WTC11 (cell line): ENCODE results near the gene PBX4. TPM values are rescaled to one million over a fixed set of nuclear protein-coding genes. Genes with fewer than 3 reads are reported as not detected.

Experiments
- ATAC-seq: fragments of 200-7000 bp; cut with Tn5 transposase; 2 replicates; pipeline ENCODE4 v1.10.0; 2021; ENCODE audit warnings: mild to moderate bottlenecking, moderate library complexity
- CTCF ChIA-PET: fragments of 300-600 bp; sonication (Branson Sonifier 250); formaldehyde crosslinking; loops from one replicate; lab custom pipeline; 2021; ENCODE audit warnings: antibody characterized with exemption; lab: Charles Lee
- POLR2A ChIA-PET: fragments of 350-600 bp; sonication (Branson Sonifier 250); formaldehyde crosslinking; loops from one replicate; lab custom pipeline; 2021; ENCODE audit warnings: antibody characterized with exemption; lab: Charles Lee
- DNase-seq: peaks from one replicate; pipeline ENCODE4 v3.0.0; 2021; ENCODE audit warnings: low spot score
- H3K27ac Mint-ChIP-seq: 2 replicates; pipeline ENCODE4 v1.8.0; 2021; ENCODE audit warnings: mixed read lengths
- H3K27me3 Mint-ChIP-seq: 2 replicates; pipeline ENCODE4 v1.8.0; 2021; ENCODE audit warnings: low read depth, mild to moderate bottlenecking, moderate library complexity, mixed read lengths
- H3K36me3 Mint-ChIP-seq: 2 replicates; pipeline ENCODE4 v1.8.0; 2021; ENCODE audit warnings: mixed read lengths
- H3K4me1 Mint-ChIP-seq: 2 replicates; pipeline ENCODE4 v1.8.0; 2022; ENCODE audit warnings: mixed read lengths
- H3K4me3 Mint-ChIP-seq: 2 replicates; pipeline ENCODE4 v1.8.0; 2021; ENCODE audit warnings: mild to moderate bottlenecking, moderate library complexity, mixed read lengths
- H3K9me3 Mint-ChIP-seq: 2 replicates; pipeline ENCODE4 v1.8.0; 2021; ENCODE audit warnings: mixed read lengths
- CREM ChIP-seq: sonication (generic); formaldehyde crosslinking; IDR thresholded peaks from 2 replicates; pipeline ENCODE4 v1.8.1; 2022; ENCODE audit warnings: mild to moderate bottlenecking, missing genetic modification reagents, moderate library complexity
- ELF4 ChIP-seq: sonication (generic); formaldehyde crosslinking; IDR thresholded peaks from 2 replicates; pipeline ENCODE4 v1.8.1; 2022; ENCODE audit warnings: low read depth, mild to moderate bottlenecking, moderate library complexity, missing genetic modification reagents
- ESRRA ChIP-seq: sonication (generic); formaldehyde crosslinking; IDR thresholded peaks from 2 replicates; pipeline ENCODE4 v1.8.1; 2022; ENCODE audit warnings: mild to moderate bottlenecking, missing genetic modification reagents, borderline replicate concordance
- FOXP1 ChIP-seq: sonication (generic); formaldehyde crosslinking; IDR thresholded peaks from 2 replicates; pipeline ENCODE4 v1.8.0; 2022; ENCODE audit warnings: missing genetic modification reagents, mild to moderate bottlenecking, moderate library complexity, borderline replicate concordance
- GRHL2 ChIP-seq: fragments of 250-450 bp; sonication (Bioruptor Pico); IDR thresholded peaks from 2 replicates; pipeline ENCODE4 v1.8.0; 2022; ENCODE audit warnings: mild to moderate bottlenecking, moderate library complexity; ENCODE audit not compliant: insufficient replicate concordance, severe bottlenecking
- KAT7 ChIP-seq: sonication (generic); formaldehyde crosslinking; IDR thresholded peaks from 2 replicates; pipeline ENCODE4 v1.8.1; 2023; ENCODE audit warnings: missing genetic modification reagents, mild to moderate bottlenecking, borderline replicate concordance
- NFYB ChIP-seq: sonication (generic); formaldehyde crosslinking; conservative IDR thresholded peaks from 2 replicates; pipeline ENCODE4 v1.8.0; 2022; ENCODE audit warnings: low read depth, missing genetic modification reagents
- PRRX2 ChIP-seq: fragments of 250-450 bp; sonication (Bioruptor Pico); IDR thresholded peaks from 2 replicates; pipeline ENCODE4 v1.8.0; 2021; ENCODE audit warnings: mild to moderate bottlenecking
- SOX15 ChIP-seq: fragments of 250-450 bp; sonication (Bioruptor Pico); IDR thresholded peaks from 2 replicates; pipeline ENCODE4 v1.9.0; 2021; ENCODE audit warnings: mild to moderate bottlenecking
- SP1 ChIP-seq: sonication (generic); formaldehyde crosslinking; conservative IDR thresholded peaks from 2 replicates; pipeline ENCODE4 v1.8.1; 2022; ENCODE audit warnings: missing genetic modification reagents
- ZBTB21 ChIP-seq: sonication (generic); formaldehyde crosslinking; IDR thresholded peaks from 2 replicates; pipeline ENCODE4 v1.8.1; 2023; ENCODE audit warnings: mild to moderate bottlenecking, missing genetic modification reagents, borderline replicate concordance
- ZNF121 ChIP-seq: sonication (generic); formaldehyde crosslinking; IDR thresholded peaks from 2 replicates; pipeline ENCODE4 v1.8.0; 2023; ENCODE audit warnings: missing genetic modification reagents
- ZNF219 ChIP-seq: sonication (generic); formaldehyde crosslinking; IDR thresholded peaks from 2 replicates; pipeline ENCODE4 v1.8.0; 2023; ENCODE audit warnings: missing genetic modification reagents, mild to moderate bottlenecking, borderline replicate concordance
- total RNA-seq: library from RNA; stranded (reverse); gene quantifications from 3 replicates; pipeline ENCODE4 v1.2.3, GENCODE V29; 2021
- TF ChIP-seq, protein P1 (sequence below): sonication (generic); formaldehyde crosslinking; conservative IDR thresholded peaks from 2 replicates; pipeline ENCODE4 v1.8.1; 2023; ENCODE audit warnings: mild to moderate bottlenecking, low read depth, missing genetic modification reagents, moderate library complexity
- TF ChIP-seq, protein P2 (sequence below): sonication (generic); formaldehyde crosslinking; IDR thresholded peaks from 2 replicates; pipeline ENCODE4 v1.8.0; 2022; ENCODE audit warnings: mild to moderate bottlenecking, missing genetic modification reagents
- TF ChIP-seq, protein P3 (sequence below): sonication (generic); formaldehyde crosslinking; IDR thresholded peaks from 2 replicates; pipeline ENCODE4 v1.8.1; 2022; ENCODE audit warnings: mild to moderate bottlenecking, moderate library complexity, missing genetic modification reagents
- TF ChIP-seq, protein P4 (sequence below): fragments of 250-450 bp; sonication (Bioruptor Pico); IDR thresholded peaks from 2 replicates; pipeline ENCODE4 v1.9.0; 2021; ENCODE audit warnings: mild to moderate bottlenecking
- TF ChIP-seq, protein P5 (sequence below): sonication (generic); formaldehyde crosslinking; IDR thresholded peaks from 2 replicates; pipeline ENCODE4 v1.8.0; 2023; ENCODE audit warnings: missing genetic modification reagents
- TF ChIP-seq, protein P6 (sequence below): sonication (generic); formaldehyde crosslinking; IDR thresholded peaks from 2 replicates; pipeline ENCODE4 v1.8.0; 2023; ENCODE audit warnings: missing genetic modification reagents, mild to moderate bottlenecking, borderline replicate concordance
- TF ChIP-seq, protein P7 (sequence below): sonication (generic); formaldehyde crosslinking; IDR thresholded peaks from 2 replicates; pipeline ENCODE4 v1.8.1; 2023; ENCODE audit warnings: mild to moderate bottlenecking, missing genetic modification reagents, moderate library complexity

Gene PBX4
- total RNA-seq, 1 experiment from 2014 or later: 3.2 TPM

DNA sequence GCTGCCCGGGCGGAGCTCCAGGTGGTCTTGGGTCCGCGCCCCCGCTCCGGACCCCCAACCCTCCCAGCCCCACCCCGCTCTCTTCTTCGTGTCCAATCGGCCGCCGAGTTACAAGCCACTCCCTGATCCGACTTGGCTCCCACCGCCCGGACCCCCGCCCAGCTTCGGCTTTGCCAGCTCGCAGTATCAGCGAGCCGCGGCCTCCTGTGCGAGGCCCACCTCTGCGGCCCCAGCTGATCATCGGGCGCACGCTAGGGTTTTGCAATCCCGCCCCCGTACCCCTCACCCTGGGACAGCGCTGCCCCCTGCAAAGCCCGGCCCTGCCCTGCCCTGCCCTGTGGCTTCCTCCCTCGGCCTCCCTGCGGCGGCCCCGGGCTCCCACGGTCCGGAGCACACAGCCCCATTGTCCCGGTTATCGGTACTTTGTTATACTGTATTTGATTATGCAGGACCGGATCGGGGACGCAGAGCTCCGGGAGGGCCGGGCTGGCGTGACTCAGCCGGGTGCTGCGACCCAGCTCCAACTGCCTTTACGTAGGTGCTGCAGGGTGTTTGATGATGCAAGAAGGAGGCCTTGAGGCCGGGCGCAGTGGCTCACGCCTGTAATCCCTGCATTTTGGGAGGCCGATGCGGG is 10.1 kb upstream of the PBX4 start (continued):
- TF ChIP-seq, protein P1, sequence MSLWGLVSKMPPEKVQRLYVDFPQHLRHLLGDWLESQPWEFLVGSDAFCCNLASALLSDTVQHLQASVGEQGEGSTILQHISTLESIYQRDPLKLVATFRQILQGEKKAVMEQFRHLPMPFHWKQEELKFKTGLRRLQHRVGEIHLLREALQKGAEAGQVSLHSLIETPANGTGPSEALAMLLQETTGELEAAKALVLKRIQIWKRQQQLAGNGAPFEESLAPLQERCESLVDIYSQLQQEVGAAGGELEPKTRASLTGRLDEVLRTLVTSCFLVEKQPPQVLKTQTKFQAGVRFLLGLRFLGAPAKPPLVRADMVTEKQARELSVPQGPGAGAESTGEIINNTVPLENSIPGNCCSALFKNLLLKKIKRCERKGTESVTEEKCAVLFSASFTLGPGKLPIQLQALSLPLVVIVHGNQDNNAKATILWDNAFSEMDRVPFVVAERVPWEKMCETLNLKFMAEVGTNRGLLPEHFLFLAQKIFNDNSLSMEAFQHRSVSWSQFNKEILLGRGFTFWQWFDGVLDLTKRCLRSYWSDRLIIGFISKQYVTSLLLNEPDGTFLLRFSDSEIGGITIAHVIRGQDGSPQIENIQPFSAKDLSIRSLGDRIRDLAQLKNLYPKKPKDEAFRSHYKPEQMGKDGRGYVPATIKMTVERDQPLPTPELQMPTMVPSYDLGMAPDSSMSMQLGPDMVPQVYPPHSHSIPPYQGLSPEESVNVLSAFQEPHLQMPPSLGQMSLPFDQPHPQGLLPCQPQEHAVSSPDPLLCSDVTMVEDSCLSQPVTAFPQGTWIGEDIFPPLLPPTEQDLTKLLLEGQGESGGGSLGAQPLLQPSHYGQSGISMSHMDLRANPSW (CRISPR knock-in tag): no peak
- TF ChIP-seq ZNF121 (no peak), PRRX2 (no peak), CREM (0 out of 2 replicates have a peak, but pooled peaks have one; percentile 14), ELF4 (CRISPR knock-in tag) (no peak), ZNF219 (CRISPR knock-in tag) (no peak), ZBTB21 (CRISPR knock-in tag) (no peak), FOXP1 (CRISPR knock-in tag) (peak; percentile 84)
- TF ChIP-seq, protein P2, sequence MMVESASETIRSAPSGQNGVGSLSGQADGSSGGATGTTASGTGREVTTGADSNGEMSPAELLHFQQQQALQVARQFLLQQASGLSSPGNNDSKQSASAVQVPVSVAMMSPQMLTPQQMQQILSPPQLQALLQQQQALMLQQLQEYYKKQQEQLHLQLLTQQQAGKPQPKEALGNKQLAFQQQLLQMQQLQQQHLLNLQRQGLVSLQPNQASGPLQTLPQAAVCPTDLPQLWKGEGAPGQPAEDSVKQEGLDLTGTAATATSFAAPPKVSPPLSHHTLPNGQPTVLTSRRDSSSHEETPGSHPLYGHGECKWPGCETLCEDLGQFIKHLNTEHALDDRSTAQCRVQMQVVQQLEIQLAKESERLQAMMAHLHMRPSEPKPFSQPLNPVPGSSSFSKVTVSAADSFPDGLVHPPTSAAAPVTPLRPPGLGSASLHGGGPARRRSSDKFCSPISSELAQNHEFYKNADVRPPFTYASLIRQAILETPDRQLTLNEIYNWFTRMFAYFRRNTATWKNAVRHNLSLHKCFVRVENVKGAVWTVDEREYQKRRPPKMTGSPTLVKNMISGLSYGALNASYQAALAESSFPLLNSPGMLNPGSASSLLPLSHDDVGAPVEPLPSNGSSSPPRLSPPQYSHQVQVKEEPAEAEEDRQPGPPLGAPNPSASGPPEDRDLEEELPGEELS (CRISPR knock-in tag): peak; percentile 64; the same call in 1 of the 2 replicates
- TF ChIP-seq, protein P3, sequence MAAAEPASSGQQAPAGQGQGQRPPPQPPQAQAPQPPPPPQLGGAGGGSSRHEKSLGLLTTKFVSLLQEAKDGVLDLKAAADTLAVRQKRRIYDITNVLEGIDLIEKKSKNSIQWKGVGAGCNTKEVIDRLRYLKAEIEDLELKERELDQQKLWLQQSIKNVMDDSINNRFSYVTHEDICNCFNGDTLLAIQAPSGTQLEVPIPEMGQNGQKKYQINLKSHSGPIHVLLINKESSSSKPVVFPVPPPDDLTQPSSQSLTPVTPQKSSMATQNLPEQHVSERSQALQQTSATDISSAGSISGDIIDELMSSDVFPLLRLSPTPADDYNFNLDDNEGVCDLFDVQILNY (CRISPR knock-in tag): peak; percentile 60; the same call in 1 of the 2 replicates
- TF ChIP-seq, protein P4, sequence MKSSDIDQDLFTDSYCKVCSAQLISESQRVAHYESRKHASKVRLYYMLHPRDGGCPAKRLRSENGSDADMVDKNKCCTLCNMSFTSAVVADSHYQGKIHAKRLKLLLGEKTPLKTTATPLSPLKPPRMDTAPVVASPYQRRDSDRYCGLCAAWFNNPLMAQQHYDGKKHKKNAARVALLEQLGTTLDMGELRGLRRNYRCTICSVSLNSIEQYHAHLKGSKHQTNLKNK (CRISPR knock-in tag): no peak
- TF ChIP-seq, protein P5, sequence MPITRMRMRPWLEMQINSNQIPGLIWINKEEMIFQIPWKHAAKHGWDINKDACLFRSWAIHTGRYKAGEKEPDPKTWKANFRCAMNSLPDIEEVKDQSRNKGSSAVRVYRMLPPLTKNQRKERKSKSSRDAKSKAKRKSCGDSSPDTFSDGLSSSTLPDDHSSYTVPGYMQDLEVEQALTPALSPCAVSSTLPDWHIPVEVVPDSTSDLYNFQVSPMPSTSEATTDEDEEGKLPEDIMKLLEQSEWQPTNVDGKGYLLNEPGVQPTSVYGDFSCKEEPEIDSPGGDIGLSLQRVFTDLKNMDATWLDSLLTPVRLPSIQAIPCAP (CRISPR knock-in tag): no peak

DNA sequence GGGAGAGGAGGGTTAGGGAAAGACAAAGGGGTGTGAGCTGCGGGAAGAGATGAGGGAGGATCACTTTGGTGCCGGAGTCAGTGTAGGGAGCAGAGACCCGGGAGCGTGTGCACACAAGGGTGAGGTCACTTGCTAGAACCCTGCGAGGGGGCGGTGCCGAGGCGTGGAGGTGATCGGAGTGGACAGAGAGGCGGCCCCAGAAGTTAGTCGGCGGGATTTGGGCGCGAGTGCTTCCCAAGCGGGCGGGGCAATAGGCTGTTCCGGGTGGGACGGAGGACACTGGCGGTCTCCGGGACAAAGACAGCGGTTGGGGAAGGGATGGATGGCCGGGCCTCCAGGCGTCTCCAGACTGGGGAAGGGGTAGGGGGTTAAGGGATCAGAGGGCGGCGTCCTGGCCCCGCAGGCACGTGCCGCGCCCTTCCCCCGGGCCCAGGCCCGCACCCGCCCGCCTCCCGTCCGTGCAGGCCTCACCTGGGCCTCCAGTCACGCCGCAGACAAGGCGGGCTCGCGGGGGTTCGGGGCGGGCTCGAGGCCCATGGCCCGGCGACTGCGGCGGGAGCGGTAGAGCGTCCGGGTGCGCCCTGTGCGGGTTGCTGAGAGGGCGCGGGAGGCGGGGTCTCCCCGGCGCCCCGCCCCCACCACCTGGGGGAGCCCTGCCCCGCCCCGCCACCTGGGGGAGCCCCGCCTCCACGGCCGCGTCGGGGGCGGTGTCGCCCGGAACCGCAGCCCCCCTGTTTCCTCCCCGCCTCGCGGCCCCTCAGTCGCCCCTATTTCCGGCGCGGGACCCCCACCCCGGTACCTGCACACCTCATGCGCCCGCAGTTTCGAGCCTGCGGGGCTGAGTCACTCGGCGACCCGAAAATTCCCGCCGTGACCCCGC is 9.4 kb upstream of the PBX4 start, which contains the start of gene LPAR2:
LPAR2 (minus strand) TSS at position 600 of the 880 bp plus-strand sequence. CDS start 945 bp downstream, outside the sequence.
- CTCF ChIA-PET: interaction anchor here (0.8 to 2.2 kb wide), 14 partner anchors 7 to 115 kb away, joined by 3 to 23 read pairs (median 6); partner anchors contain the start of genes GMIP and PBX4
- Mint-ChIP-seq H3K27ac (peak within 1 kb of the TSS; percentile 98), H3K36me3 (peaks cover 20% of the 10 kb centered on the region), H3K4me3 (peak within 1 kb of the TSS; percentile 90), H3K9me3 (no peaks in the 10 kb centered on the region), H3K4me1 (peaks cover 17% of the 10 kb centered on the region), H3K27me3 (no peaks in the 10 kb centered on the region; the same call in 1 of the 2 replicates)
- POLR2A ChIA-PET: interaction anchor here (0.8 to 1.9 kb wide), 9 partner anchors 9 to 238 kb away, joined by 3 to 8 read pairs (median 4); partner anchors contain the start of genes ATP13A1, PBX4 and ZNF253
- peak; percentile 76 for DNase-seq
- ATAC-seq: peak; percentile 77
- peak; percentile 87 for TF ChIP-seq SP1 (CRISPR knock-in tag)
- TF ChIP-seq, protein P6, sequence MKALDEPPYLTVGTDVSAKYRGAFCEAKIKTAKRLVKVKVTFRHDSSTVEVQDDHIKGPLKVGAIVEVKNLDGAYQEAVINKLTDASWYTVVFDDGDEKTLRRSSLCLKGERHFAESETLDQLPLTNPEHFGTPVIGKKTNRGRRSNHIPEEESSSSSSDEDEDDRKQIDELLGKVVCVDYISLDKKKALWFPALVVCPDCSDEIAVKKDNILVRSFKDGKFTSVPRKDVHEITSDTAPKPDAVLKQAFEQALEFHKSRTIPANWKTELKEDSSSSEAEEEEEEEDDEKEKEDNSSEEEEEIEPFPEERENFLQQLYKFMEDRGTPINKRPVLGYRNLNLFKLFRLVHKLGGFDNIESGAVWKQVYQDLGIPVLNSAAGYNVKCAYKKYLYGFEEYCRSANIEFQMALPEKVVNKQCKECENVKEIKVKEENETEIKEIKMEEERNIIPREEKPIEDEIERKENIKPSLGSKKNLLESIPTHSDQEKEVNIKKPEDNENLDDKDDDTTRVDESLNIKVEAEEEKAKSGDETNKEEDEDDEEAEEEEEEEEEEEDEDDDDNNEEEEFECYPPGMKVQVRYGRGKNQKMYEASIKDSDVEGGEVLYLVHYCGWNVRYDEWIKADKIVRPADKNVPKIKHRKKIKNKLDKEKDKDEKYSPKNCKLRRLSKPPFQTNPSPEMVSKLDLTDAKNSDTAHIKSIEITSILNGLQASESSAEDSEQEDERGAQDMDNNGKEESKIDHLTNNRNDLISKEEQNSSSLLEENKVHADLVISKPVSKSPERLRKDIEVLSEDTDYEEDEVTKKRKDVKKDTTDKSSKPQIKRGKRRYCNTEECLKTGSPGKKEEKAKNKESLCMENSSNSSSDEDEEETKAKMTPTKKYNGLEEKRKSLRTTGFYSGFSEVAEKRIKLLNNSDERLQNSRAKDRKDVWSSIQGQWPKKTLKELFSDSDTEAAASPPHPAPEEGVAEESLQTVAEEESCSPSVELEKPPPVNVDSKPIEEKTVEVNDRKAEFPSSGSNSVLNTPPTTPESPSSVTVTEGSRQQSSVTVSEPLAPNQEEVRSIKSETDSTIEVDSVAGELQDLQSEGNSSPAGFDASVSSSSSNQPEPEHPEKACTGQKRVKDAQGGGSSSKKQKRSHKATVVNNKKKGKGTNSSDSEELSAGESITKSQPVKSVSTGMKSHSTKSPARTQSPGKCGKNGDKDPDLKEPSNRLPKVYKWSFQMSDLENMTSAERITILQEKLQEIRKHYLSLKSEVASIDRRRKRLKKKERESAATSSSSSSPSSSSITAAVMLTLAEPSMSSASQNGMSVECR (CRISPR knock-in tag): peak; percentile 22; the same call in 1 of the 2 replicates
- no peak for TF ChIP-seq SOX15 (CRISPR knock-in tag)
- TF ChIP-seq, protein P4 (CRISPR knock-in tag): no peak
- TF ChIP-seq NFYB (CRISPR knock-in tag): no peak
- 0 out of 2 replicates have a peak, but pooled peaks have one; percentile 11 for TF ChIP-seq KAT7
- no peak for TF ChIP-seq GRHL2 (CRISPR knock-in tag)
- TF ChIP-seq CREM: peak; percentile 33; the same call in 1 of the 2 replicates
- 0 out of 2 replicates have a peak, but pooled peaks have one; percentile 10 for TF ChIP-seq ESRRA (CRISPR knock-in tag)
- TF ChIP-seq, protein P7, sequence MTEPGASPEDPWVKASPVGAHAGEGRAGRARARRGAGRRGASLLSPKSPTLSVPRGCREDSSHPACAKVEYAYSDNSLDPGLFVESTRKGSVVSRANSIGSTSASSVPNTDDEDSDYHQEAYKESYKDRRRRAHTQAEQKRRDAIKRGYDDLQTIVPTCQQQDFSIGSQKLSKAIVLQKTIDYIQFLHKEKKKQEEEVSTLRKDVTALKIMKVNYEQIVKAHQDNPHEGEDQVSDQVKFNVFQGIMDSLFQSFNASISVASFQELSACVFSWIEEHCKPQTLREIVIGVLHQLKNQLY (CRISPR knock-in tag): no peak
